Neural progenitor cell (in vitro differentiated cells): ENCODE measurements around the gene KAZN. TPM values are rescaled to one million over a fixed set of nuclear protein-coding genes. Genes with fewer than 3 reads are reported as not detected.

Source experiments
- DNase-seq: peaks from one replicate; pipeline ENCODE4 v3.0.0-alpha.2; 2016; ENCODE audit warnings: low spot score
- H2AFZ ChIP-seq: fragments of 200-600 bp; sonication (generic); replicated peaks from 2 replicates; pipeline ENCODE4 v1.6.1; 2016; ENCODE audit warnings: antibody characterized with exemption
- H3F3A ChIP-seq: fragments of 200-600 bp; sonication (generic); 2 replicates; pipeline ENCODE4 v1.6.1; 2016; ENCODE audit warnings: antibody characterized with exemption, low read depth
- H3K27ac ChIP-seq: fragments of 200-600 bp; sonication (generic); 2 replicates; pipeline ENCODE4 v1.5.1; 2016; ENCODE audit warnings: mild to moderate bottlenecking
- H3K27me3 ChIP-seq: fragments of 200-600 bp; sonication (generic); 2 replicates; pipeline ENCODE4 v1.6.1; 2016; ENCODE audit warnings: mild to moderate bottlenecking, moderate library complexity
- H3K36me3 ChIP-seq: fragments of 200-600 bp; sonication (generic); 2 replicates; pipeline ENCODE4 v1.5.1; 2016
- H3K4me1 ChIP-seq: fragments of 200-600 bp; sonication (generic); 2 replicates; pipeline ENCODE4 v1.6.1; 2016; ENCODE audit warnings: mixed run types
- H3K4me2 ChIP-seq: fragments of 200-600 bp; sonication (generic); 2 replicates; pipeline ENCODE4 v1.6.1; 2016
- H3K4me3 ChIP-seq: fragments of 200-600 bp; sonication (generic); 2 replicates; pipeline ENCODE4 v1.5.1; 2016
- H3K79me2 ChIP-seq: fragments of 200-600 bp; sonication (generic); 2 replicates; pipeline ENCODE4 v1.6.1; 2016; ENCODE audit warnings: low read depth
- H3K9ac ChIP-seq: fragments of 200-600 bp; sonication (generic); 2 replicates; pipeline ENCODE4 v1.6.1; 2016
- H3K9me3 ChIP-seq: fragments of 200-600 bp; sonication (generic); 2 replicates; pipeline ENCODE4 v1.5.1; 2016; ENCODE audit warnings: low read depth
- H4K20me1 ChIP-seq: fragments of 200-600 bp; sonication (generic); 2 replicates; pipeline ENCODE4 v1.6.1; 2016; ENCODE audit warnings: low read depth
- H3K27ac Mint-ChIP-seq: 3 replicates; pipeline ENCODE4 v1.8.0; 2021; ENCODE audit warnings: mixed read lengths
- H3K27me3 Mint-ChIP-seq: 2 replicates; pipeline ENCODE4 v1.8.0; 2022; ENCODE audit warnings: low read depth, mild to moderate bottlenecking, inconsistent platforms, moderate library complexity, mixed read lengths; ENCODE audit not compliant: insufficient read depth
- H3K36me3 Mint-ChIP-seq: 3 replicates; pipeline ENCODE4 v1.8.0; 2021; ENCODE audit warnings: mixed read lengths
- H3K4me1 Mint-ChIP-seq: 3 replicates; pipeline ENCODE4 v1.8.0; 2021; ENCODE audit warnings: mixed read lengths
- H3K4me3 Mint-ChIP-seq: 3 replicates; pipeline ENCODE4 v1.8.0; 2021; ENCODE audit warnings: mild to moderate bottlenecking, moderate library complexity, mixed read lengths
- H3K9me3 Mint-ChIP-seq: 3 replicates; pipeline ENCODE4 v1.8.0; 2020; ENCODE audit warnings: mixed read lengths
- EZH2 ChIP-seq: fragments of 200-600 bp; sonication (generic); IDR thresholded peaks from 2 replicates; pipeline ENCODE4 v1.6.1; 2017; ENCODE audit warnings: antibody characterized with exemption, mild to moderate bottlenecking, moderate library complexity
- EZH2phosphoT487 ChIP-seq: fragments of 200-600 bp; sonication (generic); IDR thresholded peaks from 2 replicates; pipeline ENCODE4 v1.6.1; 2017; ENCODE audit warnings: antibody characterized with exemption
- total RNA-seq: library from RNA; depleted of rRNA; stranded (reverse); fragments of >200 nt; gene quantifications from 2 replicates; pipeline ENCODE4 v1.2.3, GENCODE V29; 2015; ENCODE audit warnings: low replicate concordance
- TF ChIP-seq, protein P1 (sequence below): fragments of 200-600 bp; sonication (generic); IDR thresholded peaks from 2 replicates; pipeline ENCODE4 v1.5.1; 2017; ENCODE audit warnings: antibody characterized with exemption, mild to moderate bottlenecking

The KAZN gene
- total RNA-seq, 1 donor from 2014 or later, result 6.1 TPM

DNA sequence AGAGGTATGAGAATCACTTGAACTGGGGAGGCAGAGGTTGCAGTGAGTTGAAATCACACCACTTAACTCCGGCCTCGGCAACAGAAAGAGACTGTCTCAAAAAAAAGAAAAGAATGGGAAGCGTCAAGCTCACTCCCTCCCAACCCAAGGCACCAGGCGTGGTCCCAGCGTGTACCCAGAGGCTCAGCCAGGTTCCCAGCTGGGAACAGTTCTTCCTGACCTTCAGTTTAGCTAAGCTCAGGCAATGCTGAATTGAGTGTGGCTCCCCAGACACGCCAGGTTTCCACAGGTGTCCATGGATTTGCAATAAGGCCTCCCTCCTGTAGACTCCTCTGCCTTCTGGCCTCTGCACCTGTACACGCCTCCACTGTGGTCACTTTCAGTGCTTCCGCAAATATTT, 414.3 kb downstream of the KAZN start:
- peaks cover 2% of the 10 kb centered on the region for H3K9me3 Mint-ChIP-seq
- peaks cover 5% of the 10 kb centered on the region for H3F3A ChIP-seq

DNA sequence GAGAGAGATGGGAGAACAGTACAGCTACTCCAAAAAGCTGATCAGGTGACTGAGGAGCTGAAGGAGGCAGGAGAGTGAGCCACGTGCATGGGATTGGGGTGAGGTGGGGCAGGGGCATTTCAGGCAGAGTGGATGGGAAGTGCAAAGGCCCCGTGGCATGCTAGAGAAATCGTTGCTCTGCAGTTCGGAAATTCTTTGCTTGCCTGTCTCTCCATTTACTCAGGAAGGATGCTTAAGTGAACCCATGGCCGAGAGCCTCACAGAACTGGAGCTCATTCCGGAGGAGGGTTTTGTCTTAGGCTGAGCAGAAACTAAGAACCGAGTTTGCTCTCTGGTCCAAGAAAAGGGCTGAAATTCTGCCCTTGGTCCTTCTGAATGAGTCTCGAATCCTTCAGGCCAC, 415.3 kb downstream of the KAZN start:
- Histone ChIP-seq H2AFZ (no peak overlapping the region), H3K4me3 (no peak overlapping the region), H3K9ac (no peak overlapping the region), H3K4me2 (no peak overlapping the region), H3K4me1 (peaks cover 12% of the 10 kb centered on the region), H3K9me3 (no peaks in the 10 kb centered on the region), H3F3A (peaks cover 5% of the 10 kb centered on the region), H4K20me1 (no peaks in the 10 kb centered on the region), H3K79me2 (no peaks in the 10 kb centered on the region), H3K27me3 (no peaks in the 10 kb centered on the region), H3K27ac (no peak overlapping the region), H3K36me3 (no peaks in the 10 kb centered on the region)
- Mint-ChIP-seq H3K9me3 (peaks cover 2% of the 10 kb centered on the region), H3K4me3 (no peak overlapping the region), H3K36me3 (peaks cover 4% of the 10 kb centered on the region), H3K4me1 (peaks cover 14% of the 10 kb centered on the region), H3K27me3 (peaks cover 4% of the 10 kb centered on the region), H3K27ac (no peak overlapping the region)
- TF ChIP-seq, protein P1, sequence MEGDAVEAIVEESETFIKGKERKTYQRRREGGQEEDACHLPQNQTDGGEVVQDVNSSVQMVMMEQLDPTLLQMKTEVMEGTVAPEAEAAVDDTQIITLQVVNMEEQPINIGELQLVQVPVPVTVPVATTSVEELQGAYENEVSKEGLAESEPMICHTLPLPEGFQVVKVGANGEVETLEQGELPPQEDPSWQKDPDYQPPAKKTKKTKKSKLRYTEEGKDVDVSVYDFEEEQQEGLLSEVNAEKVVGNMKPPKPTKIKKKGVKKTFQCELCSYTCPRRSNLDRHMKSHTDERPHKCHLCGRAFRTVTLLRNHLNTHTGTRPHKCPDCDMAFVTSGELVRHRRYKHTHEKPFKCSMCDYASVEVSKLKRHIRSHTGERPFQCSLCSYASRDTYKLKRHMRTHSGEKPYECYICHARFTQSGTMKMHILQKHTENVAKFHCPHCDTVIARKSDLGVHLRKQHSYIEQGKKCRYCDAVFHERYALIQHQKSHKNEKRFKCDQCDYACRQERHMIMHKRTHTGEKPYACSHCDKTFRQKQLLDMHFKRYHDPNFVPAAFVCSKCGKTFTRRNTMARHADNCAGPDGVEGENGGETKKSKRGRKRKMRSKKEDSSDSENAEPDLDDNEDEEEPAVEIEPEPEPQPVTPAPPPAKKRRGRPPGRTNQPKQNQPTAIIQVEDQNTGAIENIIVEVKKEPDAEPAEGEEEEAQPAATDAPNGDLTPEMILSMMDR, result no peak
- TF ChIP-seq EZH2 (no peak), EZH2phosphoT487 (no peak)
- no peak for DNase-seq

More for the DNA sequence above, 414.3 kb downstream of the KAZN start:
- Histone ChIP-seq H4K20me1 (no peaks in the 10 kb centered on the region), H3K9ac (no peak overlapping the region), H2AFZ (no peak overlapping the region), H3K36me3 (no peaks in the 10 kb centered on the region), H3K79me2 (no peaks in the 10 kb centered on the region), H3K27ac (no peak overlapping the region), H3K4me1 (peaks cover 12% of the 10 kb centered on the region), H3K9me3 (no peaks in the 10 kb centered on the region), H3K27me3 (no peaks in the 10 kb centered on the region), H3K4me2 (no peak overlapping the region), H3K4me3 (no peak overlapping the region)
- TF ChIP-seq EZH2phosphoT487, result no peak
- TF ChIP-seq EZH2, result no peak
- TF ChIP-seq, protein P1, result no peak
- Mint-ChIP-seq H3K27me3 (peaks cover 4% of the 10 kb centered on the region), H3K36me3 (peaks cover 4% of the 10 kb centered on the region), H3K4me3 (no peak overlapping the region), H3K4me1 (peaks cover 18% of the 10 kb centered on the region), H3K27ac (no peak overlapping the region)
- DNase-seq, result no peak

DNA sequence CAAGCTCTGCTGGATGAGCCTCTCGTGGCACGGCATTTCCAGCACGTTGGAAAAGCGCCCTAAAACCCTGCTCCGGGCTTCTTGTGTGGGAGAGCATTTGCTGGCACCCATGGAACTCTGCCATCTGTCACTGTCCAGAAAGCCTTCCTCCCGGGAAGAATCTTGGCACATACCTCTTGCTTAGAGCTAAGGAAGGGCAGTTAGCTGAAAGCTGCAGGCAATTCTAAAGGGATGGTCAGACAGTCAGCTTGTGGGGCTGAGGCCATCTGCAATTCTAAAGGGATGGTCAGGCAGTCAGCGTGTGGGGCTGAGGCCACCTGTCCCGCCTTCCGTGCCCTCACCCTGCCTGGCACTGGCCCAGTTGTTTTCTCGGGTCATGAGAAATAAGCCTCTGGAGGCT, 416.0 kb downstream of the KAZN start:
- Histone ChIP-seq H3K9ac (no peak overlapping the region), H3K4me1 (peaks cover 12% of the 10 kb centered on the region), H2AFZ (no peak overlapping the region), H3K27me3 (no peaks in the 10 kb centered on the region), H3K79me2 (no peaks in the 10 kb centered on the region), H3K9me3 (no peaks in the 10 kb centered on the region), H4K20me1 (no peaks in the 10 kb centered on the region), H3F3A (peaks cover 5% of the 10 kb centered on the region), H3K36me3 (no peaks in the 10 kb centered on the region), H3K27ac (no peak overlapping the region), H3K4me2 (no peak overlapping the region), H3K4me3 (no peak overlapping the region)
- no peak for DNase-seq
- H3K4me3 Mint-ChIP-seq, result no peak overlapping the region
- H3K27ac Mint-ChIP-seq, result no peak overlapping the region
- H3K27me3 Mint-ChIP-seq, result peaks cover 4% of the 10 kb centered on the region
- peaks cover 2% of the 10 kb centered on the region for H3K9me3 Mint-ChIP-seq
- peaks cover 4% of the 10 kb centered on the region for H3K36me3 Mint-ChIP-seq
- no peak for TF ChIP-seq EZH2phosphoT487
- TF ChIP-seq, protein P1, result no peak
- TF ChIP-seq EZH2, result no peak
- peaks cover 14% of the 10 kb centered on the region for H3K4me1 Mint-ChIP-seq
